K562 (cell line): ENCODE results near the gene SMC3. TPM values are rescaled to one million over a fixed set of nuclear protein-coding genes. Genes with fewer than 3 reads are reported as not detected.
A peak's percentile ranks its signal among the peaks of the same experiment; 100 is the strongest.

ENCODE experiments used
- ATAC-seq: fragments of 200-7000 bp; cut with Tn5 transposase; 3 replicates; pipeline ENCODE4 v1.9.1; 2020; ENCODE audit warnings: moderate library complexity
- BruUV-seq: library from RNA; stranded (reverse); fragments of 400-500 nt; replicated peaks from 2 replicates; lab custom pipeline; 2021; lab: Mats Ljungman, UMichigan
- CTCF ChIA-PET: fragments of 300-600 bp; formaldehyde crosslinking; extraction: SDS; loops from one replicate; lab custom pipeline; 2021; ENCODE audit warnings: low intra/inter-chr PET ratio; lab: Yijun Ruan, JAX
- POLR2A ChIA-PET: fragments of 300-600, 350-650 bp; sonication (Branson Sonifier 250); formaldehyde crosslinking; extraction: SDS; loops from one replicate; lab custom pipeline; 2021; ENCODE audit warnings: antibody characterized with exemption, inconsistent platforms; lab: Yijun Ruan, JAX
- DNase-seq, 4 experiments: peaks; one replicate each; pipeline versions ENCODE4 v3.0.0 to v3.0.0-alpha.2; 2011 to 2018; ENCODE audit warnings: low spot score in 3 of 4, mixed read lengths in 3 of 4; ENCODE audit errors: extremely low read depth in 1 of 4
- FAIRE-seq: peaks from 2 replicates; lab custom pipeline; 2011; peaks lifted over from hg19 to GRCh38; lab: Jason Lieb, UNC
- H2AFZ ChIP-seq: 2 replicates; pipeline ENCODE4 v1.6.0; 2011; ENCODE audit warnings: low read depth, low read length, control low read depth, inconsistent platforms
- H3K27ac ChIP-seq: fragments of 200-600 bp; 3 replicates; pipeline ENCODE4 v1.8.0; 2011; ENCODE audit warnings: low read depth, mild to moderate bottlenecking, control low read depth, inconsistent platforms, low read length, moderate library complexity, mixed read lengths; ENCODE audit errors: extremely low read depth
- H3K27me3 ChIP-seq, 2 experiments: fragments of 300-600 bp in 1 of 2; 2 replicates in 1 of 2; 3 replicates in 1 of 2; pipeline versions ENCODE4 v1.6.0 to v1.8.0; 2011; ENCODE audit warnings: inconsistent platforms in 2 of 2, low read length in 2 of 2, mild to moderate bottlenecking in 1 of 2, mixed read lengths in 1 of 2, moderate library complexity in 1 of 2; ENCODE audit not compliant: control insufficient read depth in 2 of 2, insufficient read depth in 2 of 2
- H3K36me3 ChIP-seq: fragments of 300-600 bp; 3 replicates; pipeline ENCODE4 v1.8.0; 2011; ENCODE audit warnings: mild to moderate bottlenecking, low read length, inconsistent platforms; ENCODE audit not compliant: control insufficient read depth, insufficient read depth
- H3K4me1 ChIP-seq, 2 experiments: fragments of 200-600 bp in 1 of 2; replicated peaks in 1 of 2; 2 replicates in 1 of 2; 3 replicates in 1 of 2; pipeline versions ENCODE4 v1.5.1 to v1.8.0; 2011; ENCODE audit warnings: inconsistent platforms in 2 of 2, low read length in 2 of 2, mild to moderate bottlenecking in 1 of 2, mixed read lengths in 1 of 2, moderate library complexity in 1 of 2; ENCODE audit not compliant: control insufficient read depth in 2 of 2, insufficient read depth in 2 of 2
- H3K4me2 ChIP-seq: 2 replicates; pipeline ENCODE4 v1.6.1; 2011; ENCODE audit warnings: low read length, control low read depth, inconsistent platforms, mixed read lengths; ENCODE audit not compliant: insufficient read depth
- H3K4me3 ChIP-seq: fragments of 200-600 bp; sonication (generic), shearing (Covaris generic); 2 replicates; pipeline ENCODE4 v1.5.1; 2016; ENCODE audit warnings: control low read depth, inconsistent platforms
- H3K79me2 ChIP-seq: fragments of 200-600 bp; 3 replicates; pipeline ENCODE4 v1.8.0; 2011; ENCODE audit warnings: low read length, inconsistent platforms; ENCODE audit not compliant: control insufficient read depth, insufficient read depth
- H3K9ac ChIP-seq, 2 experiments: 2 replicates each; pipeline versions ENCODE4 v1.6.0 to v1.6.1; 2011; ENCODE audit warnings: low read depth in 2 of 2, low read length in 2 of 2, control low read depth in 1 of 2, inconsistent platforms in 1 of 2, mild to moderate bottlenecking in 1 of 2, mixed read lengths in 1 of 2; ENCODE audit not compliant: insufficient read depth in 1 of 2
- H3K9me1 ChIP-seq: one replicate; pipeline ENCODE4 v1.6.0; 2011; ENCODE audit warnings: inconsistent platforms, mild to moderate bottlenecking, low read length, moderate library complexity; ENCODE audit not compliant: control insufficient read depth, insufficient read depth
- H3K9me3 ChIP-seq: replicated peaks from 2 replicates; pipeline ENCODE4 v1.5.1; 2011; ENCODE audit warnings: low read depth, low read length, inconsistent platforms; ENCODE audit not compliant: control insufficient read depth, insufficient read depth
- H4K20me1 ChIP-seq: replicated peaks from 2 replicates; pipeline ENCODE4 v1.6.1; 2011; ENCODE audit warnings: low read length, inconsistent platforms, mixed read lengths; ENCODE audit not compliant: control insufficient read depth, insufficient read depth
- ARID3B ChIP-seq: fragments of 250-450 bp; sonication (Bioruptor Pico); IDR thresholded peaks from 2 replicates; pipeline ENCODE4 v1.4.0; 2020; ENCODE audit warnings: borderline replicate concordance
- BCOR ChIP-seq: fragments of 450-650 bp; IDR thresholded peaks from 2 replicates; pipeline ENCODE4 v1.6.1; 2016
- HMBOX1 ChIP-seq: sonication (generic); IDR thresholded peaks from 2 replicates; pipeline ENCODE4 v1.6.1; 2016
- SPI1 ChIP-seq: IDR thresholded peaks from 2 replicates; pipeline ENCODE4 v1.6.1; 2011; ENCODE audit warnings: low read depth, low read length, control low read depth, borderline replicate concordance
- TAF7 ChIP-seq: fragments of 450-650 bp; IDR thresholded peaks from 2 replicates; pipeline ENCODE4 v1.6.1; 2016; ENCODE audit warnings: missing genetic modification characterization, missing compliant biosample characterization
- ZBTB40 ChIP-seq, 2 experiments: fragments of 450-650 bp in 1 of 2; sonication (generic) in 1 of 2; formaldehyde crosslinking in 1 of 2; IDR thresholded peaks; 2 replicates each; pipeline versions ENCODE4 v1.7.1 to v1.9.0; 2016 to 2022; ENCODE audit warnings: inconsistent platforms in 1 of 2, mild to moderate bottlenecking in 1 of 2, missing genetic modification reagents in 1 of 2
- WGBS: fragments of 100-300 bp; shearing (Covaris generic); methylation state at CpG from one replicate; pipeline ENCODE4 v1.1.6; 2016; ENCODE audit warnings: low coverage, mixed read lengths; ENCODE audit not compliant: insufficient coverage; ENCODE audit errors: missing lambda C conversion rate; 5-methylcytosine and 5-hydroxymethylcytosine counted together
- in situ Hi-C: fragments of 300-500 bp; cut with MboI; formaldehyde crosslinking; loops from 4 replicates; pipeline ENCODE4 v1.15.0; 2018; ENCODE audit warnings: inconsistent platforms, mixed read lengths
- intact Hi-C: fragments of 100-400 bp; cut with micrococcal nuclease; formaldehyde crosslinking; loops from 2 replicates; pipeline ENCODE4 v1.14.2; 2022
- polyA plus RNA-seq, 8 experiments: library from polyadenylated mRNA; depleted of rRNA in 4 of 8; stranded (reverse) in 5 of 8; unstranded in 3 of 8; fragments of >200 nt; fragmentation: Nextera tagmentation in 2 of 8; fragmentation: Illumina TruSeq in 1 of 8; extraction: Ambion mirVana in 2 of 8; extraction: Trizol in 1 of 8; gene quantifications; 2 replicates each; pipeline versions ENCODE4 v1.2.1 to v1.2.3, GENCODE V29; 2011 to 2014; ENCODE audit warnings: inconsistent platforms in 1 of 8, missing spikeins in 1 of 8
- total RNA-seq, 7 experiments: library from RNA; depleted of rRNA in 6 of 7; stranded (reverse); fragments of >200 nt in 6 of 7; fragmentation: Illumina TruSeq in 2 of 7; extraction: Trizol in 2 of 7; gene quantifications; 2 replicates each; pipeline versions ENCODE4 v1.2.1 to v1.2.3, GENCODE V29; 2011 to 2021; ENCODE audit warnings: low replicate concordance in 1 of 7

The SMC3 gene
- total and polyA plus RNA-seq, 9 of the 15 experiments (the other 6 are each of a cell fraction or from before 2014, with no cell fraction given) = 21.3 to 62.6 (median 39.3) TPM

- intact Hi-C loops (no loop called here), in situ Hi-C loops (loop anchor here (25.0 kb wide), 1 partner anchor 396 kb away; no protein-coding TSS in a partner anchor)
- H3K79me2 ChIP-seq = no peaks in the 10 kb centered on the region
- no peak overlapping the region for H3K9ac ChIP-seq
- POLR2A ChIA-PET = no interaction called here
- no peaks in the 10 kb centered on the region for H3K27me3 ChIP-seq
- no peak for ATAC-seq
- BruUV-seq = no TSS peak
- no peaks in the 10 kb centered on the region for H3K9me3 ChIP-seq
- peaks cover 4 to 6% of the 10 kb centered on the region in 2 experiments; a peak in 4 of 5 replicates for H3K4me1 ChIP-seq
- 2% methylated on average over 3 of the region's 3 CpGs for WGBS
- no peak for FAIRE-seq
- no peaks in the 10 kb centered on the region for H4K20me1 ChIP-seq
- H3K4me3 ChIP-seq = no peak overlapping the region
- DNase-seq = peak in 2 of 4 experiments; percentile 14 to 30
- CTCF ChIA-PET = no interaction called here
- no peaks in the 10 kb centered on the region for H3K36me3 ChIP-seq
- H3K4me2 ChIP-seq = no peak overlapping the region
- no peaks in the 10 kb centered on the region for H3K9me1 ChIP-seq
- no peak overlapping the region for H3K27ac ChIP-seq
- no peak overlapping the region for H2AFZ ChIP-seq
- TF ChIP-seq HMBOX1 (peak; percentile 44; the same call in 1 of the 2 replicates), ARID3B (CRISPR knock-in tag) (no peak), ZBTB40 (IDR thresholded peaks at IDR 0.05) (peak; percentile 92), ZBTB40 (CRISPR knock-in tag; IDR thresholded peaks at IDR 0.05) (peak; percentile 80), TAF7 (tag) (no peak), SPI1 (peak; percentile 83), BCOR (no peak)
Measured at GRCh38 chr10:110533149-110533548, 34.3 kb upstream of the SMC3 start.
